ENCODE measurements around the gene GBF1. TPM values are rescaled to one million over a fixed set of nuclear protein-coding genes. Genes with fewer than 3 reads are reported as not detected.
A peak's percentile ranks its signal among the peaks of the same experiment; 100 is the strongest.

The GBF1 gene
- total and polyA plus RNA-seq, 2 of the 13 experiments (the other 11 are each of a cell fraction or from before 2014, with no cell fraction given) = 17.1 to 21.9 TPM

DNA sequence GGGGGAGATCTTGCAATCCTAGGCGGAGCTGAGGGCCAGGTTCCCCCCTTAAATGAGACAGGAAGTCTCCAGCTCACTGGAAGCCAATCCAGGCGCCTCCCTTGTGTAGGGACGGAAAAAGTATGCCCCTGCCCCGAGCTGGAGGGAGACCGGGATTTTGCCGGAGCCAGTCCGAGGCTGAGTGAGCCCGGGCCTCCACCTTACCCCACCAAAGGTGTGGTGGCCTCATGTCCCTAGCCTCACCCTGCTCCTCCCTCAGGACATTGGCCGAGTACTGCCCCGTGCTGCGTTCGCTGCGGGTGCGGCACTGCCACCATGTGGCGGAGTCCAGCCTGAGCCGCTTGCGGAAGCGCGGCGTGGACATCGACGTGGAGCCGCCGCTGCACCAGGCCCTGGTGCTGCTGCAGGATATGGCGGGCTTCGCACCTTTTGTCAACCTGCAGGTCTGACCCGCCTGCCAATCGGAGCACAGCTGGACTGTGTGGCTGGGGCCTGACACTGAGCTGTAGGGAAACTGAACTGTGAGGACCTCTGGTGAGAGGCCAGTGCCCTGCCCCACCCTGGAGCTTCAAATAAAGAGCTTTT is 177.3 kb downstream of the GBF1 start (continued):
- TF ChIP-seq TARDBP (CRISPR knock-in tag; IDR thresholded peaks at IDR 0.05) (peak; percentile 74; the same call in 1 of the 2 replicates), NR2F2 (IDR thresholded peaks at IDR 0.05; ENCODE audit: borderline replicate concordance, low read depth) (peak; percentile 14; the same call in 1 of the 2 replicates), ZNF225 (CRISPR knock-in tag; IDR thresholded peaks at IDR 0.05) (no peak), GTF3A (CRISPR knock-in tag; conservative IDR thresholded peaks at IDR 0.05) (peak; percentile 89), HCFC1 (IDR thresholded peaks at IDR 0.05; ENCODE audit: low read depth, low read length) (no peak), FOXK2 (IDR thresholded peaks at IDR 0.05) (no peak), ZNF724P (CRISPR knock-in tag; IDR thresholded peaks at IDR 0.05; ENCODE audit: borderline replicate concordance) (peak; percentile 82; the same call in 1 of the 2 replicates), KMT2A (CRISPR knock-in tag; IDR thresholded peaks at IDR 0.05) (peak; percentile 80), ZFAT (CRISPR knock-in tag; conservative IDR thresholded peaks at IDR 0.05) (no peak), HMGA1 (CRISPR knock-in tag; conservative IDR thresholded peaks at IDR 0.05) (no peak), FOXP1 (IDR thresholded peaks at IDR 0.05) (no peak), FOXP1 (CRISPR knock-in tag; IDR thresholded peaks at IDR 0.05) (no peak)
- TF ChIP-seq, protein P1, sequence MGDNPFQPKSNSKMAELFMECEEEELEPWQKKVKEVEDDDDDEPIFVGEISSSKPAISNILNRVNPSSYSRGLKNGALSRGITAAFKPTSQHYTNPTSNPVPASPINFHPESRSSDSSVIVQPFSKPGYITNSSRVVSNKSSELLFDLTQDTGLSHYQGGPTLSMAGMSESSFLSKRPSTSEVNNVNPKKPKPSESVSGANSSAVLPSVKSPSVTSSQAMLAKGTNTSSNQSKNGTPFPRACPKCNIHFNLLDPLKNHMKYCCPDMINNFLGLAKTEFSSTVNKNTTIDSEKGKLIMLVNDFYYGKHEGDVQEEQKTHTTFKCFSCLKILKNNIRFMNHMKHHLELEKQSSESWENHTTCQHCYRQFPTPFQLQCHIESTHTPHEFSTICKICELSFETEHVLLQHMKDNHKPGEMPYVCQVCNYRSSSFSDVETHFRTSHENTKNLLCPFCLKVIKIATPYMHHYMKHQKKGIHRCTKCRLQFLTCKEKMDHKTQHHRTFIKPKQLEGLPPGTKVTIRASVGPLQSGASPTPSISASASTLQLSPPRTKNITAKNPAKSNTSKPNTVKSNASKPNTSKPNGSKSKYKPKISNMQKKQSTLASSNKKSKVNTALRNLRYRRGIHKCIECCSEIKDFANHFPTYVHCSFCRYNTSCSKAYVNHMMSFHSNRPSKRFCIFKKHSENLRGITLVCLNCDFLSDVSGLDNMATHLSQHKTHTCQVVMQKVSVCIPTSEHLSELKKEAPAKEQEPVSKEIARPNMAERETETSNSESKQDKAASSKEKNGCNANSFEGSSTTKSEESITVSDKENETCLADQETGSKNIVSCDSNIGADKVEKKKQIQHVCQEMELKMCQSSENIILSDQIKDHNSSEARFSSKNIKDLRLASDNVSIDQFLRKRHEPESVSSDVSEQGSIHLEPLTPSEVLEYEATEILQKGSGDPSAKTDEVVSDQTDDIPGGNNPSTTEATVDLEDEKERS (CRISPR knock-in tag; IDR thresholded peaks at IDR 0.05) = peak; percentile 64; the same call in 1 of the 2 replicates
- TF ChIP-seq, protein P2, sequence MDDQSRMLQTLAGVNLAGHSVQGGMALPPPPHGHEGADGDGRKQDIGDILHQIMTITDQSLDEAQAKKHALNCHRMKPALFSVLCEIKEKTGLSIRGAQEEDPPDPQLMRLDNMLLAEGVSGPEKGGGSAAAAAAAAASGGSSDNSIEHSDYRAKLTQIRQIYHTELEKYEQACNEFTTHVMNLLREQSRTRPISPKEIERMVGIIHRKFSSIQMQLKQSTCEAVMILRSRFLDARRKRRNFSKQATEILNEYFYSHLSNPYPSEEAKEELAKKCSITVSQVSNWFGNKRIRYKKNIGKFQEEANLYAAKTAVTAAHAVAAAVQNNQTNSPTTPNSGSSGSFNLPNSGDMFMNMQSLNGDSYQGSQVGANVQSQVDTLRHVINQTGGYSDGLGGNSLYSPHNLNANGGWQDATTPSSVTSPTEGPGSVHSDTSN (CRISPR knock-in tag; IDR thresholded peaks at IDR 0.05; ENCODE audit: borderline replicate concordance) = no peak
- TF ChIP-seq, protein P3, sequence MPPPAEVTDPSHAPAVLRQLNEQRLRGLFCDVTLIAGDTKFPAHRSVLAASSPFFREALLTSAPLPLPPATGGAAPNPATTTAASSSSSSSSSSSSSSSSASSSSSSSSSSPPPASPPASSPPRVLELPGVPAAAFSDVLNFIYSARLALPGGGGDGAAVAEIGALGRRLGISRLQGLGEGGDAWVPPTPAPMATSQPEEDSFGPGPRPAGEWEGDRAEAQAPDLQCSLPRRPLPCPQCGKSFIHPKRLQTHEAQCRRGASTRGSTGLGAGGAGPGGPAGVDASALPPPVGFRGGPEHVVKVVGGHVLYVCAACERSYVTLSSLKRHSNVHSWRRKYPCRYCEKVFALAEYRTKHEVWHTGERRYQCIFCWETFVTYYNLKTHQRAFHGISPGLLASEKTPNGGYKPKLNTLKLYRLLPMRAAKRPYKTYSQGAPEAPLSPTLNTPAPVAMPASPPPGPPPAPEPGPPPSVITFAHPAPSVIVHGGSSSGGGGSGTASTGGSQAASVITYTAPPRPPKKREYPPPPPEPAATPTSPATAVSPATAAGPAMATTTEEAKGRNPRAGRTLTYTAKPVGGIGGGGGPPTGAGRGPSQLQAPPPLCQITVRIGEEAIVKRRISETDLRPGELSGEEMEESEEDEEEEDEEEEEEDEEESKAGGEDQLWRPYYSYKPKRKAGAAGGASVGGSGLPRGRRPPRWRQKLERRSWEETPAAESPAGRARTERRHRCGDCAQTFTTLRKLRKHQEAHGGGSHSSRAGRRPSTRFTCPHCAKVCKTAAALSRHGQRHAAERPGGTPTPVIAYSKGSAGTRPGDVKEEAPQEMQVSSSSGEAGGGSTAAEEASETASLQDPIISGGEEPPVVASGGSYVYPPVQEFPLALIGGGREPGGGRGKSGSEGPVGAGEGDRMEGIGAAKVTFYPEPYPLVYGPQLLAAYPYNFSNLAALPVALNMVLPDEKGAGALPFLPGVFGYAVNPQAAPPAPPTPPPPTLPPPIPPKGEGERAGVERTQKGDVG (CRISPR knock-in tag; IDR thresholded peaks at IDR 0.05; ENCODE audit: borderline replicate concordance) = peak; percentile 72; the same call in 1 of the 2 replicates
- TF ChIP-seq, protein P4, sequence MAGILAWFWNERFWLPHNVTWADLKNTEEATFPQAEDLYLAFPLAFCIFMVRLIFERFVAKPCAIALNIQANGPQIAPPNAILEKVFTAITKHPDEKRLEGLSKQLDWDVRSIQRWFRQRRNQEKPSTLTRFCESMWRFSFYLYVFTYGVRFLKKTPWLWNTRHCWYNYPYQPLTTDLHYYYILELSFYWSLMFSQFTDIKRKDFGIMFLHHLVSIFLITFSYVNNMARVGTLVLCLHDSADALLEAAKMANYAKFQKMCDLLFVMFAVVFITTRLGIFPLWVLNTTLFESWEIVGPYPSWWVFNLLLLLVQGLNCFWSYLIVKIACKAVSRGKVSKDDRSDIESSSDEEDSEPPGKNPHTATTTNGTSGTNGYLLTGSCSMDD (CRISPR knock-in tag; IDR thresholded peaks at IDR 0.05) = 0 out of 2 replicates have a peak, but pooled peaks have one; percentile 76
- TF ChIP-seq, protein P5, sequence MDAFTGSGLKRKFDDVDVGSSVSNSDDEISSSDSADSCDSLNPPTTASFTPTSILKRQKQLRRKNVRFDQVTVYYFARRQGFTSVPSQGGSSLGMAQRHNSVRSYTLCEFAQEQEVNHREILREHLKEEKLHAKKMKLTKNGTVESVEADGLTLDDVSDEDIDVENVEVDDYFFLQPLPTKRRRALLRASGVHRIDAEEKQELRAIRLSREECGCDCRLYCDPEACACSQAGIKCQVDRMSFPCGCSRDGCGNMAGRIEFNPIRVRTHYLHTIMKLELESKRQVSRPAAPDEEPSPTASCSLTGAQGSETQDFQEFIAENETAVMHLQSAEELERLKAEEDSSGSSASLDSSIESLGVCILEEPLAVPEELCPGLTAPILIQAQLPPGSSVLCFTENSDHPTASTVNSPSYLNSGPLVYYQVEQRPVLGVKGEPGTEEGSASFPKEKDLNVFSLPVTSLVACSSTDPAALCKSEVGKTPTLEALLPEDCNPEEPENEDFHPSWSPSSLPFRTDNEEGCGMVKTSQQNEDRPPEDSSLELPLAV (CRISPR knock-in tag; conservative IDR thresholded peaks at IDR 0.05; ENCODE audit: low read depth) = no peak
- TF ChIP-seq, protein P6, sequence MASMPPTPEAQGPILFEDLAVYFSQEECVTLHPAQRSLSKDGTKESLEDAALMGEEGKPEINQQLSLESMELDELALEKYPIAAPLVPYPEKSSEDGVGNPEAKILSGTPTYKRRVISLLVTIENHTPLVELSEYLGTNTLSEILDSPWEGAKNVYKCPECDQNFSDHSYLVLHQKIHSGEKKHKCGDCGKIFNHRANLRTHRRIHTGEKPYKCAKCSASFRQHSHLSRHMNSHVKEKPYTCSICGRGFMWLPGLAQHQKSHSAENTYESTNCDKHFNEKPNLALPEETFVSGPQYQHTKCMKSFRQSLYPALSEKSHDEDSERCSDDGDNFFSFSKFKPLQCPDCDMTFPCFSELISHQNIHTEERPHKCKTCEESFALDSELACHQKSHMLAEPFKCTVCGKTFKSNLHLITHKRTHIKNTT (CRISPR knock-in tag; IDR thresholded peaks at IDR 0.05) = no peak
